Measurements from ENCODE around the gene ARHGAP42. TPM values are rescaled to one million over a fixed set of nuclear protein-coding genes. Genes with fewer than 3 reads are reported as not detected.

ARHGAP42 gene
- total and polyA plus RNA-seq, 10 of the 15 experiments (the other 5 are each of a cell fraction or from before 2014, with no cell fraction given), result 1.8 to 6.3 (median 3.2) TPM

DNA sequence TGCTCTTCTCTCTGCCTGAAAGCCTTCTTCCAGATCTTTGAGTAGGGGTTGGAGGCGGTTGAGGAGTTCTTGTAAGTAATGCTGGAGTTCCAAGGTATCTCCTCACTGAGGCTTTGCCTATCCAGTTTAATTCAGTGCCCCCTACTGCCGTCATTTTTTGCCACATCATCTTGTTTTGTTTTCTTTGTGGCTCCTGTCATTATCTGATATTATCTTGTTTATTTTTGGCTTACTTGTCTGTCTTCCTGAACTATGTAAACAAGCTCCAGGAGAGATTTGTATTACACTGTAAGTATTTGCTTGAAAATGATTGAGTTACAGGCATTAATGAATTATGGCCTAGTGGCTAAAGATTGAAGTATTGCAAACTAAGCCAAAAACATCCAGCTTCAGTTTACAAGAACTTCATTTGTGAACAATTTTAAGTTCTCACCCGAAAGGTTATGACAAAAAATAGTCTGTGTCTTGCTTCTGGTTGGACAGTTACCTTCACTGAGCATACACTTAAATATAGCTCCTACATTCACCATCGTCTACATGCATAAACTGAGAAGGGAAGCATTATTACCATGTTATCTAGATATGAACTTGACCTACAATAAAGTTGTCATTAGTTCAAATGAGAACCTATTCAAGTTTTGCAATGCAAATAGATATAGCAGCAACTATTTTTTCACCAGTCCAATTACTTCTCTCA is 154.8 kb downstream of the ARHGAP42 start:
- intact Hi-C loops (cut with micrococcal nuclease; ENCODE audit: unreplicated experiment) (no loop called here), in situ Hi-C loops (cut with MboI) (no loop called here)
- no peaks in the 10 kb centered on the region for H3K4me1 ChIP-seq (ENCODE audit: control insufficient read depth, insufficient read depth, low read length)
- H3K27me3 ChIP-seq (replicated peaks in 1 of 2; ENCODE audit: control insufficient read depth in 2 of 2, insufficient read depth in 2 of 2, low read length in 1 of 2), result no peaks in the 10 kb centered on the region
- CTCF ChIA-PET, result interaction anchor here (1.4 to 1.9 kb wide), 4 partner anchors 12 to 265 kb away, joined by 3 to 5 read pairs (median 4); no protein-coding TSS in a partner anchor
- no peak overlapping the region for H3K4me3 ChIP-seq
- 68% methylated on average over 4 of the region's 4 CpGs for WGBS (ENCODE audit: insufficient coverage, insufficient replicate concordance, low lambda C conversion rate, missing lambda C conversion rate)
- H4K20me1 ChIP-seq (ENCODE audit: control insufficient read depth, insufficient read depth), result no peaks in the 10 kb centered on the region
- no peak for FAIRE-seq
- no peak overlapping the region for H3K9ac ChIP-seq (ENCODE audit: control insufficient read depth, insufficient read depth, low read length)
- RAD21 ChIA-PET (ENCODE audit: unreplicated experiment), result no interaction called here
- H3K79me2 ChIP-seq (ENCODE audit: control insufficient read depth, insufficient read depth, low read length), result no peaks in the 10 kb centered on the region
- H3K27ac ChIP-seq (ENCODE audit: control insufficient read depth, insufficient read depth), result no peak overlapping the region
- H2AFZ ChIP-seq (ENCODE audit: control insufficient read depth, low read depth, low read length), result no peak overlapping the region
- no peak for ATAC-seq
- no peaks in the 10 kb centered on the region for H3K9me3 ChIP-seq (replicated peaks; ENCODE audit: control insufficient read depth, insufficient read depth, low read length)
- H3K36me3 ChIP-seq (ENCODE audit: control insufficient read depth in 2 of 2, insufficient read depth in 2 of 2, low read length in 1 of 2), result no peaks in the 10 kb centered on the region
- POLR2A ChIA-PET, result no interaction called here
- DNase-seq (ENCODE audit: low read depth, low spot score), result no peak
- SMC1A ChIA-PET (ENCODE audit: uncharacterized antibody, unreplicated experiment), result interaction anchor here (0.6 to 0.7 kb wide), 2 partner anchors 263 to 355 kb away, joined by 3 to 4 read pairs; no protein-coding TSS in a partner anchor
- no TSS peak for BruUV-seq (replicated peaks)
- no peak overlapping the region for H3K4me2 ChIP-seq (ENCODE audit: control insufficient read depth, insufficient read depth)
- TF ChIP-seq CUX1 (IDR thresholded peaks at IDR 0.05; ENCODE audit: insufficient replicate concordance, low read depth, low read length), result no peak

Data from GM12878 (cell line).